Naive thymus-derived CD4-positive, alpha-beta T cell (primary cell): Measurements from ENCODE around the gene DGUOK. TPM values are rescaled to one million over a fixed set of nuclear protein-coding genes. Genes with fewer than 3 reads are reported as not detected.
"Not testable (repeated sequence)": the region's sequence is repeated elsewhere in the genome, so short reads cannot be mapped to it uniquely, and the experiment has no call there.

Source experiments
- ATAC-seq: fragments of 150-1000 bp; cut with Tn5 transposase; 2 replicates; pipeline ENCODE4 v1.10.0; 2021; ENCODE audit warnings: mild to moderate bottlenecking, moderate library complexity
- CTCF ChIA-PET: fragments of 350-600 bp; sonication (Branson Sonifier 250); formaldehyde crosslinking; loops from one replicate; lab custom pipeline; 2021; ENCODE audit warnings: antibody characterized with exemption; lab: Charles Lee
- POLR2A ChIA-PET: fragments of 350-600 bp; sonication (Branson Sonifier 250); formaldehyde crosslinking; loops from one replicate; lab custom pipeline; 2021; ENCODE audit warnings: antibody characterized with exemption, inconsistent platforms; lab: Charles Lee
- DNase-seq, 9 donors: peaks; one replicate each; pipeline versions ENCODE4 v3.0.0 to v3.0.0-alpha.2; 2020 to 2022; ENCODE audit warnings: mixed read lengths in 1 of 9
- H3K27ac ChIP-seq: one replicate; pipeline ENCODE4 v1.7.0; 2013; ENCODE audit warnings: mild to moderate bottlenecking, low read depth, low read length, moderate library complexity
- H3K27me3 ChIP-seq, 2 donors: one replicate each; pipeline ENCODE4 v1.7.0; 2013; ENCODE audit warnings: low read length in 2 of 2, mild to moderate bottlenecking in 2 of 2, moderate library complexity in 2 of 2; ENCODE audit not compliant: control insufficient read depth in 2 of 2, insufficient read depth in 2 of 2
- H3K36me3 ChIP-seq, 3 experiments: 1 replicate in 2 of 3; 2 replicates in 1 of 3; pipeline ENCODE4 v1.7.0; 2013; ENCODE audit warnings: low read length in 3 of 3, mild to moderate bottlenecking in 3 of 3, moderate library complexity in 1 of 3; ENCODE audit not compliant: insufficient read depth in 3 of 3, control insufficient read depth in 2 of 3
- H3K4me1 ChIP-seq, 2 donors: one replicate each; pipeline ENCODE4 v1.7.0; 2013; ENCODE audit warnings: low read length in 2 of 2, mild to moderate bottlenecking in 2 of 2, moderate library complexity in 1 of 2; ENCODE audit not compliant: control insufficient read depth in 2 of 2, insufficient read depth in 2 of 2
- H3K4me3 ChIP-seq: 2 replicates; pipeline ENCODE4 v1.7.0; 2013; ENCODE audit warnings: mild to moderate bottlenecking, low read length
- H3K9me3 ChIP-seq, 3 experiments: 1 replicate in 2 of 3; 2 replicates in 1 of 3; pipeline ENCODE4 v1.7.0; 2013; ENCODE audit warnings: low read length in 3 of 3; ENCODE audit not compliant: control insufficient read depth in 2 of 3
- H3K27ac Mint-ChIP-seq, 9 donors: one replicate each; pipeline ENCODE4 v1.8.0; 2020 to 2022; ENCODE audit warnings: mixed read lengths in 9 of 9, mild to moderate bottlenecking in 8 of 9, moderate library complexity in 5 of 9, inconsistent platforms in 2 of 9
- H3K27me3 Mint-ChIP-seq, 5 donors: one replicate each; pipeline ENCODE4 v1.8.0; 2021 to 2022; ENCODE audit warnings: mixed read lengths in 5 of 5, mild to moderate bottlenecking in 1 of 5
- H3K36me3 Mint-ChIP-seq, 5 donors: one replicate each; pipeline ENCODE4 v1.8.0; 2020 to 2022; ENCODE audit warnings: mixed read lengths in 5 of 5, mild to moderate bottlenecking in 3 of 5, inconsistent platforms in 1 of 5
- H3K4me1 Mint-ChIP-seq, 7 donors: one replicate each; pipeline ENCODE4 v1.8.0; 2020 to 2022; ENCODE audit warnings: mixed read lengths in 7 of 7, mild to moderate bottlenecking in 3 of 7, inconsistent platforms in 1 of 7
- H3K4me3 Mint-ChIP-seq, 10 donors: one replicate each; pipeline ENCODE4 v1.8.0; 2020 to 2022; ENCODE audit warnings: mild to moderate bottlenecking in 10 of 10, mixed read lengths in 10 of 10, moderate library complexity in 6 of 10, inconsistent platforms in 2 of 10
- H3K9me3 Mint-ChIP-seq, 11 donors: one replicate each; pipeline ENCODE4 v1.8.0; 2020 to 2022; ENCODE audit warnings: mixed read lengths in 11 of 11, mild to moderate bottlenecking in 4 of 11, inconsistent platforms in 1 of 11, moderate library complexity in 1 of 11
- intact Hi-C, 2 donors: fragments of 100-400 bp; cut with micrococcal nuclease; formaldehyde crosslinking; loops; one replicate each; pipeline ENCODE4 v1.15.1; 2023
- polyA plus RNA-seq, 2 donors: library from polyadenylated mRNA; unstranded; fragments of 300-500 nt; fragmentation: Illumina TruSeq; gene quantifications; one replicate each; pipeline ENCODE4 v1.2.3, GENCODE V29; 2021
- total RNA-seq, 6 experiments: library from RNA in 5 of 6; stranded (reverse) in 5 of 6; gene quantifications; 1 replicate in 5 of 6; 2 replicates in 1 of 6; pipeline ENCODE4 v1.2.3 and lab custom pipeline; 2021 to 2026

DGUOK gene
- total and polyA plus RNA-seq, 7 experiments from 2014 or later, result 43.1 to 220 (median 69.4) TPM

- H3K9me3 Mint-ChIP-seq, result no peaks in the 10 kb centered on the region
- no peak for DNase-seq
- ChIA-PET CTCF (no interaction called here), POLR2A (no interaction called here)
- H3K4me1 Mint-ChIP-seq, result peaks cover 11 to 43% (median 34%) of the 10 kb centered on the region in 7 donors
- H3K4me3 ChIP-seq, result no peak overlapping the region
- H3K9me3 ChIP-seq, result no peaks in the 10 kb centered on the region
- intact Hi-C loops, result loop anchor here in 1 of 2 donors (5.0 kb wide), 1 partner anchor 38 kb away; no protein-coding TSS in a partner anchor
- no peak overlapping the region for H3K27ac Mint-ChIP-seq
- H3K4me1 ChIP-seq, result peaks cover 0 to 13% of the 10 kb centered on the region in 2 donors
- H3K4me3 Mint-ChIP-seq, result no peak overlapping the region
- no peaks in the 10 kb centered on the region for H3K27me3 ChIP-seq
- H3K36me3 ChIP-seq, result no peaks in the 10 kb centered on the region
- ATAC-seq, result no peak
- no peaks in the 10 kb centered on the region for H3K36me3 Mint-ChIP-seq
- peaks cover 0 to 4% (median 0%) of the 10 kb centered on the region in 5 donors for H3K27me3 Mint-ChIP-seq
- no peak overlapping the region for H3K27ac ChIP-seq
Observed at GRCh38 chr2:73899801-73900336, 26.8 kb upstream of the DGUOK start.

GRCh38 chr2:73901143-73901542 is 25.5 kb upstream of the DGUOK start:
- no peaks in the 10 kb centered on the region for H3K9me3 Mint-ChIP-seq
- Histone ChIP-seq H3K9me3 (no peaks in the 10 kb centered on the region), H3K27ac (no peak overlapping the region), H3K27me3 (no peaks in the 10 kb centered on the region), H3K4me3 (no peak overlapping the region), H3K4me1 (peaks cover 0 to 13% of the 10 kb centered on the region in 2 donors), H3K36me3 (no peaks in the 10 kb centered on the region)
- peaks cover 10 to 30% (median 25%) of the 10 kb centered on the region in 7 donors for H3K4me1 Mint-ChIP-seq
- H3K4me3 Mint-ChIP-seq, result no peak overlapping the region
- ATAC-seq (no peak), DNase-seq (no peak)
- intact Hi-C loops, result no loop called here
- no peak overlapping the region for H3K27ac Mint-ChIP-seq
- ChIA-PET POLR2A (no interaction called here), CTCF (no interaction called here)
- H3K27me3 Mint-ChIP-seq, result peaks cover 0 to 4% (median 0%) of the 10 kb centered on the region in 5 donors
- H3K36me3 Mint-ChIP-seq, result no peaks in the 10 kb centered on the region

GRCh38 chr2:73902284-73902683 is 24.4 kb upstream of the DGUOK start:
- Mint-ChIP-seq H3K27ac (peak overlapping the region in 2 of 9 donors; percentile 2 to 36), H3K27me3 (peaks cover 0 to 4% (median 0%) of the 10 kb centered on the region in 5 donors), H3K4me1 (peaks cover 5 to 19% (median 16%) of the 10 kb centered on the region in 7 donors), H3K36me3 (no peaks in the 10 kb centered on the region), H3K9me3 (no peaks in the 10 kb centered on the region), H3K4me3 (no peak overlapping the region)
- no peak for ATAC-seq
- no peaks in the 10 kb centered on the region for H3K27me3 ChIP-seq
- peaks cover 0 to 3% of the 10 kb centered on the region in 2 donors for H3K4me1 ChIP-seq
- intact Hi-C loops, result no loop called here
- H3K4me3 ChIP-seq, result no peak overlapping the region
- no peak overlapping the region for H3K27ac ChIP-seq
- CTCF ChIA-PET, result no interaction called here
- H3K9me3 ChIP-seq, result no peaks in the 10 kb centered on the region
- no peak for DNase-seq
- H3K36me3 ChIP-seq, result no peaks in the 10 kb centered on the region
- POLR2A ChIA-PET, result interaction anchor here (1.0 to 1.3 kb wide), 2 partner anchors 8 to 9 kb away, joined by 3 to 4 read pairs; no protein-coding TSS in a partner anchor

GRCh38 chr2:73903313-73903712 is 23.4 kb upstream of the DGUOK start:
- H3K9me3 Mint-ChIP-seq, result no peaks in the 10 kb centered on the region
- CTCF ChIA-PET, result no interaction called here
- POLR2A ChIA-PET, result interaction anchor here (1.0 to 1.3 kb wide), 2 partner anchors 8 to 9 kb away, joined by 3 to 4 read pairs; no protein-coding TSS in a partner anchor

GRCh38 chr2:73903949-73904613 is 22.6 kb upstream of the DGUOK start:
- DNase-seq, intact Hi-C loops, H3K27ac ChIP-seq, H3K9me3 Mint-ChIP-seq, H3K4me3 ChIP-seq, H3K4me3 Mint-ChIP-seq, H3K4me1 ChIP-seq, H3K36me3 Mint-ChIP-seq, H3K36me3 ChIP-seq, H3K27ac Mint-ChIP-seq, H3K27me3 ChIP-seq, POLR2A ChIA-PET, H3K9me3 ChIP-seq, H3K27me3 Mint-ChIP-seq, ATAC-seq: not testable (repeated sequence)
- peaks cover 3 to 14% (median 10%) of the 10 kb centered on the region in 7 donors for H3K4me1 Mint-ChIP-seq
- CTCF ChIA-PET, result interaction anchor here (1.6 kb wide), 1 partner anchor 247 kb away, joined by 7 read pairs; no protein-coding TSS in a partner anchor

More at GRCh38 chr2:73903313-73903712, 23.4 kb upstream of the DGUOK start:
- ATAC-seq (no peak), DNase-seq (no peak)
- Histone ChIP-seq H3K27me3 (no peaks in the 10 kb centered on the region), H3K4me3 (no peak overlapping the region), H3K9me3 (no peaks in the 10 kb centered on the region), H3K36me3 (no peaks in the 10 kb centered on the region), H3K4me1 (no peaks in the 10 kb centered on the region), H3K27ac (no peak overlapping the region)
- intact Hi-C loops, result no loop called here
- Mint-ChIP-seq H3K4me1 (peaks cover 3 to 14% (median 10%) of the 10 kb centered on the region in 7 donors), H3K36me3 (no peaks in the 10 kb centered on the region), H3K4me3 (no peak overlapping the region), H3K27ac (no peak overlapping the region), H3K27me3 (peaks cover 0 to 4% (median 0%) of the 10 kb centered on the region in 5 donors)

GRCh38 chr2:73904952-73905351 is 21.7 kb upstream of the DGUOK start:
- H3K4me3 Mint-ChIP-seq, result no peak overlapping the region
- H3K36me3 ChIP-seq, result no peaks in the 10 kb centered on the region
- no peaks in the 10 kb centered on the region for H3K9me3 ChIP-seq
- CTCF ChIA-PET, result interaction anchor here (1.6 kb wide), 1 partner anchor 246 kb away, joined by 7 read pairs; no protein-coding TSS in a partner anchor
- DNase-seq, result no peak
- H3K36me3 Mint-ChIP-seq, result no peaks in the 10 kb centered on the region
- H3K9me3 Mint-ChIP-seq, result no peaks in the 10 kb centered on the region
- POLR2A ChIA-PET, result interaction anchor here (0.6 kb wide), 2 partner anchors 87 to 222 kb away, joined by 3 read pairs; no protein-coding TSS in a partner anchor
- no peak for ATAC-seq
- intact Hi-C loops, result no loop called here
- no peak overlapping the region for H3K4me3 ChIP-seq
- H3K27me3 Mint-ChIP-seq, result peaks cover 0 to 4% (median 0%) of the 10 kb centered on the region in 5 donors
- H3K27ac Mint-ChIP-seq, result no peak overlapping the region
- peaks cover 3 to 14% (median 10%) of the 10 kb centered on the region in 7 donors for H3K4me1 Mint-ChIP-seq
- no peaks in the 10 kb centered on the region for H3K27me3 ChIP-seq
- H3K4me1 ChIP-seq, result no peaks in the 10 kb centered on the region
- H3K27ac ChIP-seq, result no peak overlapping the region
